A673 (cell line): ENCODE measurements around the gene MRPS26.

ENCODE experiments used
- EZH2 ChIP-seq: fragments of 200-600 bp; sonication (generic); IDR thresholded peaks from 2 replicates; pipeline ENCODE4 v1.6.1; 2017; ENCODE audit warnings: borderline replicate concordance, low read depth, mild to moderate bottlenecking, mixed read lengths, antibody characterized with exemption, low read length; ENCODE audit not compliant: poor library complexity, severe bottlenecking
- TF ChIP-seq, protein P1 (sequence below): fragments of 300-800, 200-600 bp; sonication (generic); conservative IDR thresholded peaks from 2 replicates; pipeline ENCODE4 v1.5.1; 2017; ENCODE audit warnings: low read depth, mild to moderate bottlenecking, antibody characterized with exemption, low read length, moderate library complexity, mixed read lengths

DNA sequence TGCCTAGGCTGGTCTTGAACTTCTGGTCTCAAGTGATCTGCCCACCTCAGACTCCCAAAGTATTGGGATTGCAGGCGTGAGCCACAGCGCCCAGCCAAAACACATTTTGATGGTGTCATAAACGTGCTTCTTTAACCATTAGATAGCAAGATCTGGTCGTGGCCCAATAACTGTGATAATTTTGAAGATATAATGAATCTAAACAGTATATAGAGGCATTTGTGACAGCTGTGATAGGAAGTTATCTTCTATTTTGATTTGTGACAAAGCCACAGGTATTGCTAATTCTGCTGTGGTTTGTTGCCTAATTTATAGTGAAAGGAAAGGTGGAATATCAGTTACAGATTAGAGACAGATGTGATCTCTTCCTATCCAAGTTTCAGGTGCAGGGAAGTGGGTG lies 24.9 kb downstream of the MRPS26 start:
- TF ChIP-seq, protein P1, sequence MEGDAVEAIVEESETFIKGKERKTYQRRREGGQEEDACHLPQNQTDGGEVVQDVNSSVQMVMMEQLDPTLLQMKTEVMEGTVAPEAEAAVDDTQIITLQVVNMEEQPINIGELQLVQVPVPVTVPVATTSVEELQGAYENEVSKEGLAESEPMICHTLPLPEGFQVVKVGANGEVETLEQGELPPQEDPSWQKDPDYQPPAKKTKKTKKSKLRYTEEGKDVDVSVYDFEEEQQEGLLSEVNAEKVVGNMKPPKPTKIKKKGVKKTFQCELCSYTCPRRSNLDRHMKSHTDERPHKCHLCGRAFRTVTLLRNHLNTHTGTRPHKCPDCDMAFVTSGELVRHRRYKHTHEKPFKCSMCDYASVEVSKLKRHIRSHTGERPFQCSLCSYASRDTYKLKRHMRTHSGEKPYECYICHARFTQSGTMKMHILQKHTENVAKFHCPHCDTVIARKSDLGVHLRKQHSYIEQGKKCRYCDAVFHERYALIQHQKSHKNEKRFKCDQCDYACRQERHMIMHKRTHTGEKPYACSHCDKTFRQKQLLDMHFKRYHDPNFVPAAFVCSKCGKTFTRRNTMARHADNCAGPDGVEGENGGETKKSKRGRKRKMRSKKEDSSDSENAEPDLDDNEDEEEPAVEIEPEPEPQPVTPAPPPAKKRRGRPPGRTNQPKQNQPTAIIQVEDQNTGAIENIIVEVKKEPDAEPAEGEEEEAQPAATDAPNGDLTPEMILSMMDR, result no peak
- TF ChIP-seq EZH2, result no peak
